ENCODE measurements around the gene MEDAG. TPM values are rescaled to one million over a fixed set of nuclear protein-coding genes. Genes with fewer than 3 reads are reported as not detected.

MEDAG gene
- total RNA-seq, 1 donor from 2014 or later, result not detected

GRCh38 chr13:30865123-30866049, 40.7 kb upstream of the MEDAG start:
- TF ChIP-seq CTCF (conservative IDR thresholded peaks at IDR 0.05), result peak; percentile 94
- peak; percentile 61 for DNase-seq (ENCODE audit: low read depth, low spot score)
- Mint-ChIP-seq H3K4me3 (peak overlapping the region; percentile 2), H3K27me3 (ENCODE audit: low read depth) (no peaks in the 10 kb centered on the region), H3K9me3 (no peaks in the 10 kb centered on the region), H3K27ac (ENCODE audit: unreplicated experiment) (peak overlapping the region; percentile 84), H3K36me3 (ENCODE audit: low read depth) (no peaks in the 10 kb centered on the region), H3K4me1 (peaks cover 49% of the 10 kb centered on the region)

GRCh38 chr13:30866677-30867076, 39.4 kb upstream of the MEDAG start:
- no peak overlapping the region for H3K4me3 Mint-ChIP-seq
- DNase-seq (ENCODE audit: low read depth, low spot score), result no peak
- peaks cover 58% of the 10 kb centered on the region for H3K4me1 Mint-ChIP-seq
- TF ChIP-seq CTCF (conservative IDR thresholded peaks at IDR 0.05), result no peak
- no peak overlapping the region for H3K27ac Mint-ChIP-seq (ENCODE audit: unreplicated experiment)
- H3K27me3 Mint-ChIP-seq (ENCODE audit: low read depth), result no peaks in the 10 kb centered on the region
- no peaks in the 10 kb centered on the region for H3K9me3 Mint-ChIP-seq
- H3K36me3 Mint-ChIP-seq (ENCODE audit: low read depth), result no peaks in the 10 kb centered on the region

GRCh38 chr13:30867089-30867669, 38.9 kb upstream of the MEDAG start:
- Mint-ChIP-seq H3K4me3 (no peak overlapping the region), H3K9me3 (no peaks in the 10 kb centered on the region), H3K4me1 (peaks cover 62% of the 10 kb centered on the region), H3K27me3 (ENCODE audit: low read depth) (no peaks in the 10 kb centered on the region), H3K36me3 (ENCODE audit: low read depth) (no peaks in the 10 kb centered on the region), H3K27ac (ENCODE audit: unreplicated experiment) (no peak overlapping the region)
- no peak for TF ChIP-seq CTCF (conservative IDR thresholded peaks at IDR 0.05)
- DNase-seq (ENCODE audit: low read depth, low spot score), result no peak

GRCh38 chr13:30868799-30869470, 37.1 kb upstream of the MEDAG start:
- Mint-ChIP-seq H3K4me3 (no peak overlapping the region), H3K27ac (ENCODE audit: unreplicated experiment) (no peak overlapping the region), H3K36me3 (ENCODE audit: low read depth) (no peaks in the 10 kb centered on the region), H3K9me3 (no peaks in the 10 kb centered on the region), H3K4me1 (peaks cover 63% of the 10 kb centered on the region), H3K27me3 (ENCODE audit: low read depth) (no peaks in the 10 kb centered on the region)
- no peak for DNase-seq (ENCODE audit: low read depth, low spot score)
- TF ChIP-seq CTCF (conservative IDR thresholded peaks at IDR 0.05), result no peak

GRCh38 chr13:30869491-30869890, 36.6 kb upstream of the MEDAG start:
- no peak for DNase-seq (ENCODE audit: low read depth, low spot score)
- no peaks in the 10 kb centered on the region for H3K27me3 Mint-ChIP-seq (ENCODE audit: low read depth)
- peaks cover 63% of the 10 kb centered on the region for H3K4me1 Mint-ChIP-seq
- no peaks in the 10 kb centered on the region for H3K9me3 Mint-ChIP-seq
- no peak overlapping the region for H3K27ac Mint-ChIP-seq (ENCODE audit: unreplicated experiment)
- TF ChIP-seq CTCF (conservative IDR thresholded peaks at IDR 0.05), result no peak
- no peak overlapping the region for H3K4me3 Mint-ChIP-seq
- no peaks in the 10 kb centered on the region for H3K36me3 Mint-ChIP-seq (ENCODE audit: low read depth)
